GM23248 (cell line): Measurements from ENCODE around the gene SH3PXD2A.

ENCODE experiments used
- EZH2 ChIP-seq: fragments of 200-600 bp; sonication (generic); IDR thresholded peaks from 2 replicates; pipeline ENCODE4 v1.6.1; 2018; ENCODE audit warnings: antibody characterized with exemption, mild to moderate bottlenecking; ENCODE audit not compliant: insufficient read depth, poor library complexity, severe bottlenecking
- EZH2phosphoT487 ChIP-seq: fragments of 200-600 bp; sonication (generic); IDR thresholded peaks from 2 replicates; pipeline ENCODE4 v1.6.1; 2018; ENCODE audit warnings: antibody characterized with exemption, moderate library complexity, mild to moderate bottlenecking, low read depth; ENCODE audit not compliant: insufficient read depth

DNA sequence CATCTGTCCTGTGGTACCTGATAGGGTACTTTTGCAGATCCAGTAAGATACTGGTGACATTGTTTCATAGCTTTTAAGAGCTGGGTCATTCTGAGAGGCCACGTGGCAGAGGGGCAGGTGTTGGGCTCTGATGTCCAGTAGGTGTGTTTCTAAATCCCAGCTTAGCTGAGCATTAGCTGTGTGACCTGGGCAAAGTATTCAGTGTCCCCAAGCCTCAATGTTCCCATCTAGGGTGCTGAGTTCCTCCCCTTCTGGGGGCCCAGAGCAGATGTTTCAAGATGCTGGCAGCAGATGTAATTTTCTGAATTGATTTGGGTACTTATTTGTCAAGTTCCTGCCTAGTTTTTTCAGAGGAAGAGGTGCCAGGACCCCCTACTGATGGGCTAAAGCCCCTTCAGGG lies 309.0 kb downstream of the SH3PXD2A start:
- TF ChIP-seq EZH2: no peak
- TF ChIP-seq EZH2phosphoT487: no peak
